Lower leg skin (tissue), 3 donors: ENCODE data around the gene DGCR2.
"Not testable (repeated sequence)": the region's sequence is repeated elsewhere in the genome, so short reads cannot be mapped to it uniquely, and the experiment has no call there.

ENCODE experiments used
- CTCF ChIP-seq, 3 donors: fragments of 450-650 bp; IDR thresholded peaks; one replicate each; pipeline ENCODE4 v1.5.1; 2016; ENCODE audit warnings: antibody characterized with exemption in 3 of 3, mild to moderate bottlenecking in 3 of 3, moderate library complexity in 2 of 3
- POLR2A ChIP-seq, 2 donors: fragments of 450-650 bp; IDR thresholded peaks; one replicate each; pipeline ENCODE4 v1.6.1; 2016 to 2017; ENCODE audit warnings: antibody characterized with exemption in 2 of 2, mild to moderate bottlenecking in 1 of 2, moderate library complexity in 1 of 2

DNA sequence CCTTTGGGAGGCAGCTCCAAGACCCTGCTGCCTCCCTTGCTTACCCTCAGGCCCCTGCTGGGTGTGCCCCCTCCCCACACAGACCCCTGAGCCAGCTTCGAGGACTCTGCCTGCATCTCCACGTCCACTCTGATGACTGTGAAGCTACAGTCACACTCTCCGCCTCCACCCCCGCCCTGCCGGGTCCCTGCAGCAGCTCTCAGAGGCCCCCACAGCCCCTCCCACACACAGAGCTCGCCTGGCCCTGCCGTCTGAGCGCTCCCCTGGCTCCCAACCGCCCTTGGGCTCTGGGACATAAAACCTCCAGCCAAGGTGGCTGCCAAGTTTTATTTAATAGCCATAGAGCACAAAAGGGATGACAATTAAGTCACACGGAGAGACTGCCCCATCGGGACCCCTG is 96.1 kb downstream of the DGCR2 start:
- not testable (repeated sequence) for TF ChIP-seq CTCF, POLR2A (IDR thresholded peaks at IDR 0.05)
